Prostate gland (tissue), 2 donors: ENCODE data around the gene CERS6. TPM values are rescaled to one million over a fixed set of nuclear protein-coding genes. Genes with fewer than 3 reads are reported as not detected.

ENCODE experiments used
- DNase-seq: peaks from one replicate; pipeline ENCODE4 v3.0.0-alpha.2; 2019; ENCODE audit warnings: low spot score
- H3K27ac ChIP-seq, 2 donors: fragments of 200-600 bp; sonication (generic); 2 replicates each; pipeline ENCODE4 v1.5.1; 2017 to 2019
- H3K27me3 ChIP-seq: fragments of 200-600 bp; sonication (generic); replicated peaks from 2 replicates; pipeline ENCODE4 v1.5.1; 2019; ENCODE audit not compliant: insufficient read depth
- H3K36me3 ChIP-seq, 2 donors: fragments of 200-600 bp; sonication (generic); 1 replicate in 1 of 2; 2 replicates in 1 of 2; pipeline versions ENCODE4 v1.5.1 to v1.8.1; 2017 to 2019
- H3K4me1 ChIP-seq: fragments of 200-600 bp; sonication (generic); replicated peaks from 2 replicates; pipeline ENCODE4 v1.5.1; 2019
- H3K4me3 ChIP-seq, 2 donors: fragments of 200-600 bp; sonication (generic); 2 replicates each; pipeline ENCODE4 v1.5.1; 2017 to 2019
- H3K9me3 ChIP-seq: fragments of 200-600 bp; sonication (generic); 2 replicates; pipeline ENCODE4 v1.5.1; 2017
- CTCF ChIP-seq, 4 experiments: fragments of 200-600 bp in 2 of 4; fragments of 450-650 bp in 2 of 4; sonication (generic) in 2 of 4; IDR thresholded peaks; 1 replicate in 3 of 4; 2 replicates in 1 of 4; pipeline ENCODE4 v1.5.1; 2016 to 2019; ENCODE audit warnings: antibody characterized with exemption in 4 of 4, mild to moderate bottlenecking in 2 of 4, moderate library complexity in 2 of 4
- POLR2A ChIP-seq: fragments of 450-650 bp; IDR thresholded peaks from one replicate; pipeline ENCODE4 v1.6.1; 2016; ENCODE audit warnings: antibody characterized with exemption, mild to moderate bottlenecking
- POLR2AphosphoS5 ChIP-seq: sonication (generic); formaldehyde crosslinking; IDR thresholded peaks from one replicate; pipeline ENCODE4 v1.6.1; 2017; ENCODE audit warnings: antibody characterized with exemption
- WGBS: methylation state at CpG from one replicate; pipeline ENCODE4 v1.1.5; 2018; 5-methylcytosine and 5-hydroxymethylcytosine counted together
- intact Hi-C: fragments of 100-400 bp; cut with DNase I; formaldehyde crosslinking; loops from one replicate; pipeline ENCODE4 v1.14.2; 2022
- total RNA-seq, 2 donors: library from RNA; depleted of rRNA; stranded (reverse); fragments of >200 nt; gene quantifications; one replicate each; pipeline ENCODE4 v1.1.0, GENCODE V29; 2016

The CERS6 gene
- total RNA-seq, 2 donors from 2014 or later = 30.1 to 67.8 TPM

GRCh38 chr2:168679741-168680310, 223.8 kb downstream of the CERS6 start:
- H3K27me3 ChIP-seq = no peaks in the 10 kb centered on the region
- 75% methylated on average over 8 of the region's 8 CpGs for WGBS
- H3K36me3 ChIP-seq = no peaks in the 10 kb centered on the region
- H3K27ac ChIP-seq = no peak overlapping the region
- TF ChIP-seq POLR2AphosphoS5 = no peak
- no peak for TF ChIP-seq POLR2A
- no peak for TF ChIP-seq CTCF (IDR thresholded peaks at IDR 0.05)
- intact Hi-C loops = no loop called here
- no peak overlapping the region for H3K4me3 ChIP-seq
- H3K4me1 ChIP-seq = no peaks in the 10 kb centered on the region
- no peak for DNase-seq
- H3K9me3 ChIP-seq = no peaks in the 10 kb centered on the region

- Histone ChIP-seq H3K27me3 (no peaks in the 10 kb centered on the region), H3K36me3 (no peaks in the 10 kb centered on the region), H3K9me3 (no peaks in the 10 kb centered on the region), H3K27ac (no peak overlapping the region), H3K4me3 (no peak overlapping the region), H3K4me1 (no peaks in the 10 kb centered on the region)
- no peak for DNase-seq
- WGBS = 100% methylated on average over 1 of the region's 1 CpG
- intact Hi-C loops = no loop called here
- TF ChIP-seq POLR2AphosphoS5 = no peak
- no peak for TF ChIP-seq POLR2A
- TF ChIP-seq CTCF (IDR thresholded peaks at IDR 0.05) = no peak
Measured at GRCh38 chr2:168683996-168684395, 227.9 kb downstream of the CERS6 start.

DNA sequence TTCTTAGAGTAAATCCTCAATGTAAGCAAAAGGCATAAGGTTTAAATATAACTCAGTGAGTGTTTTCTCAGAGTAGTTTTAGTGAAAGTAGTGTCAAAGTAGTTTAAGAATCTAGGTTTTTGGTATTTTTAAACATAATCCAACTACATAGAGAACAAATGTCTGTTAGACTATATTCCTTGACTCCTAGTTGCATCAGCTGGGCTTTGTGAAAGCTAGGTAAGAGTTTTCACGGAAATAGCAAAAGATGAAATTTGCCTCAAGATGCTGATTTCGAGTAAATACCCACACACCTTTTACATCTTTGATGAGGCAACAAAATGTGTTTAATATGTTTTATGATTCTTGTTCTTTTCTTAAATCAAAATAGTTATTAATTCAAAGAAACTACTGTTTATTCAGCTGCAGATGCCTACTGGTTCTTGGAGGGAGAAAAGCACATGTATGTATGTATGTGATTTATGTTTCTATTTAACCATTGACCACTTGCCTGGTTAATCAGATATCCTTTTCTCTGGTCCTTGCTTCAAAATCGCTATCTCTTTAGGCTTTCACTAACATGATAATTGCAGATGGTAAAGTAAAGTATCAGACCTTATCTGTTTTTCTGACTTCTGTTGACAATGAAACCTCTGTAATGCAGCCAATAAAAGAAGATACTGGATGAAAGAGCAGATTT, 229.0 kb downstream of the CERS6 start:
- TF ChIP-seq CTCF (IDR thresholded peaks at IDR 0.05) = no peak
- no peak for TF ChIP-seq POLR2A
- no peak for TF ChIP-seq POLR2AphosphoS5
- Histone ChIP-seq H3K27me3 (no peaks in the 10 kb centered on the region), H3K4me1 (no peaks in the 10 kb centered on the region), H3K9me3 (no peaks in the 10 kb centered on the region), H3K4me3 (no peak overlapping the region), H3K27ac (no peak overlapping the region), H3K36me3 (no peaks in the 10 kb centered on the region)
- intact Hi-C loops = no loop called here
- WGBS = 79% methylated on average over 3 of the region's 3 CpGs
- no peak for DNase-seq

GRCh38 chr2:168685600-168686451, 229.8 kb downstream of the CERS6 start:
- H3K27ac ChIP-seq = no peak overlapping the region
- intact Hi-C loops = no loop called here
- WGBS = 85% methylated on average over 17 of the region's 17 CpGs
- TF ChIP-seq POLR2A = no peak
- TF ChIP-seq POLR2AphosphoS5 = no peak
- no peak for TF ChIP-seq CTCF (IDR thresholded peaks at IDR 0.05)
- no peaks in the 10 kb centered on the region for H3K9me3 ChIP-seq
- no peaks in the 10 kb centered on the region for H3K27me3 ChIP-seq
- no peak overlapping the region for H3K4me3 ChIP-seq
- no peaks in the 10 kb centered on the region for H3K36me3 ChIP-seq
- H3K4me1 ChIP-seq = no peaks in the 10 kb centered on the region
- DNase-seq = no peak
